Posterior cingulate gyrus (tissue), 11 donors: ENCODE measurements around the gene GNG7.
"Not testable (repeated sequence)": the region's sequence is repeated elsewhere in the genome, so short reads cannot be mapped to it uniquely, and the experiment has no call there.

Source experiments
- DNase-seq, 10 donors: peaks; one replicate each; pipeline versions ENCODE4 v3.0.0 to v3.0.0-alpha.2; 2020 to 2021; ENCODE audit warnings: mixed read lengths in 3 of 10
- intact Hi-C: fragments of 100-400 bp; cut with DNase I; formaldehyde crosslinking; loops from one replicate; pipeline ENCODE4 v1.15.1; 2023

Gene GNG7

DNA sequence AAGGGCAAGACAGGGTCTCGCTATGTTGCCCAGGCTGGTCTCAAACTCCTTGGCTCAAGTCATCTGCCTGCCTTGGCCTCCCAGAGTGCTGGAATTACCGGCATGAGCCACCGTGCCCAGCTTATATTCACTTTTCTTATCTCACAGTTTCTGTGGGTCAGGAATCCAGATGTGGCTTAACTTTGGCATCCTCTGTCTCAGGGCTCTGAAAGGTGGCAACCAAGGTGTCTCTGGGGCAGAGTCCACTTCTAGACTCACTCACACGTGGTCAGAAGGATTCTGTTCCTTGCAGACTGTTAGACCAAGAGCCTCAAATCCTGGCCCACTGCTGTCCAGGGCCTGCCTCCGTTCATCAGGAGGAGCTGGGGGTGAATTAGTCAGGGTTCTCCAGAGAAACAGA lies 238.1 kb downstream of the GNG7 start:
- intact Hi-C loops, result no loop called here
- DNase-seq, result no peak

DNA sequence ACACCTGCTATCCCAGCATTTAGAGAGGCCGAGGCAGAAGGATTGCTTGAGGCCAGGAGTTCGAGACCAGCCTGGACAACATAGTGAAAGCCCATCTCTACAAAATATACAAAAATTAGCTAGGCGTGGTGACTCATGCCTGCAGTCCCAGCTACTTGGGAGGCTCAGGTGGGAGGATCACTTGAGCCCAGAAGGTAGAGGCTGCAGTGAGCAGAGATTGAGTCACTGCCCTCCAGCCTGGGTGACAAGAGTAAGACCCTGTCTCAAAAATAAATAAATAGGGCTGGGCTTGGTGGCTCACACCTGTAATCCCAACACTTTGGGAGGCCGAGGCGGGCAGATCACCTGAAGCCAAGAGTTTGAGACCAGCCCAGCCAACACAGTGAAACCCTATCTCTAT lies 238.8 kb downstream of the GNG7 start:
- DNase-seq, intact Hi-C loops: not testable (repeated sequence)

DNA sequence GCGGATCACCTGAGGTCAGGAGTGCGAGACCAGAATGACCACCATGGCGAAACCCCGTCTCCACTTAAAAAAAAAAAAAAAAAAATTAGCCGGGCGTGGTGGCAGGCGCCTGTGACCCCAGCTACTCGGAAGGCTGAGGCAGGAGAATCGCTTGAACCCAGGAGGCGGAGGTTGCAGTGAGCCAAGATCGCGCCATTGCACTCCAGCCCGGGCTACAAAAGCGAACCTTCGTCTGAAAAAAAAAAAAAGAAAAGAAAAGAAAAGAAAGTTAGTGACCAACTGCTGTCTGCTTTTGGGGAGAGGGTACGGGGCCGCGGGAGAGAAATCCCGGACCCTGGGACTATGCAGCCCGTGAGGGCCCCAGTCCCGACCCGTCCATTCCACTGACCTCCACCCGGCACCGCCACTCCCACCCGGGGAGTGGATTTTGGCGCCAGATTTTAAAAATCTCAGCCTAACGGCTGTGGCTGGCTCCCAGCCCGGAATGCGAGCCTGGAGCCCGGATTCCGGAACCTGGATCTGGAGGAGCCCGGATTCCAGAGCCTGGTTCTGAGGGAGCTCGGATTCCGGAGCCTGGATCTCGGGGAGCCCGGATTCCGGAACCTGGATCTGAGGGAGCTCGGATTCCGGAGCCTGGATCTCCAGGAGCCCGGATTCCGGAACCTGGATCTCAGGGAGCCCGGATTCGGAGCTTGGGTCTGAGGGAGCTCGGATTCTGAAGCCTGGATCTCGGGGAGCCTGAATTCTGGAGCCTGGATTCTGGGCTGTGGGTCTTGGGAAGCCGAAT lies 239.7 kb downstream of the GNG7 start:
- intact Hi-C loops, result no loop called here
- DNase-seq, result peak; percentile 76 to 97 (median 84)

DNA sequence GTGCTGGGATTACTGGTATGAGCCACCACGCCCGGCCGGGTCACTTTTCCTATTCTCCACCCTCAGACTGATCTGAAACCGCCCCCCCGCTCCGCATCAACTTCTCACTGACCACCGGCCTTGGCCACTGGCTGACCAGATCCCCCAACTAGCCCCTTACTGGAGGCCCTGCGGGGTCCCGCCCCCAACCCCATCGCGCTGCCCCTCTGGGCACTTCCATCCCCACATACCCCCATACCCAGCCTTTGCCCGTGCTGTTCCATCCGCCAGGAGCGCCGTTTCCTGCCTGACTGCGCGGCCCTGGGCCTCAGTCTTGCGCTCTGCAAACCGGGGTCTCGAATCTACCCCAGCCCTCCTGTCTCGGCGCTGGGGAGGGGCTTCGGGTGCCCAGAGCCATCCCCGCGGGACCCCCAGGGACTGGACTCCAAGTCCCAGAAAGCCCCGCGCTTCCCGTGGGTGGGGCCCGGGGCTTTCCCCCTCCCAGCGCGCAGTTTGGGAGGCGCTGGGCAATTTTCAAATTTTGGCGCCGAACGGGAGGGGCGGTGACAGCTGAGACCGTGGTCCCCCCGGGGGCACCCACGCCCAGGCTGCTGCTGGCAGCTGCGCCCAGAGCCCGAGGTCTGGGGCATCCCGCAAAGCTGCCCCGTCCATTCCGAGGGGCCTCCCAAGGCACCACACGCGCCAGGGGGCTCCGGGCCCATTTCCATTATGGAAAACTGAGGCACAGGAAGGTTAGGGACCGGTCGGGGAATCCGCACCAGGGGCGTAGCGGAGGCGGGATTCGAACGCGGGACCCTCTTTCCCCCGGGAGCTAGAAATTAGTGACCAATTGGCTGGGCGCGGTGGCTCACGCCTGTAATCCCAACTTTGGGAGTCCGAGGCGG lies 240.5 kb downstream of the GNG7 start:
- peak in 4 of 10 donors; percentile 31 to 90 (median 58) for DNase-seq

More for the DNA sequence above, 240.5 kb downstream of the GNG7 start:
- intact Hi-C loops, result no loop called here
